Islet precursor cell (in vitro differentiated cells): ENCODE results near the gene NCK2.

Experiments used
- DNase-seq: peaks from one replicate; pipeline ENCODE4 v3.0.0-alpha.2; 2018

Gene NCK2

DNA sequence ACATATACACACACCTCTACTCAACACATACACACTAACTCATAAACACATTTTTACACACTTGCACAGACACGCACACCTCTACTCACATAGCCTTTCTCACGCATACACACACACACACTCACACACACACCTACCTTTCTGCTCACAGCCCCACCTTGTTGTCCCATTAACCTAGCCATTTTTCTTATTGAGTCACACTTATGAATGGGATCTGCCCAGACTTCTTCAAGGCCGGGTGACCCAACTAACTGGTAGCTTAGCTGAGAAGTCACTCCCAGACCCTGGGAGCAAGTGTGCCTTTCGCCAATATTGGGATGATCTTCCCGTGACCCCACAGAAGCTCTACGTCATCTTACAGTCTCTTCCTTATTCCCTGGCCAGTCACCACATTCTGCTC is 192.2 kb downstream of the NCK2 start:
- no peak for DNase-seq

DNA sequence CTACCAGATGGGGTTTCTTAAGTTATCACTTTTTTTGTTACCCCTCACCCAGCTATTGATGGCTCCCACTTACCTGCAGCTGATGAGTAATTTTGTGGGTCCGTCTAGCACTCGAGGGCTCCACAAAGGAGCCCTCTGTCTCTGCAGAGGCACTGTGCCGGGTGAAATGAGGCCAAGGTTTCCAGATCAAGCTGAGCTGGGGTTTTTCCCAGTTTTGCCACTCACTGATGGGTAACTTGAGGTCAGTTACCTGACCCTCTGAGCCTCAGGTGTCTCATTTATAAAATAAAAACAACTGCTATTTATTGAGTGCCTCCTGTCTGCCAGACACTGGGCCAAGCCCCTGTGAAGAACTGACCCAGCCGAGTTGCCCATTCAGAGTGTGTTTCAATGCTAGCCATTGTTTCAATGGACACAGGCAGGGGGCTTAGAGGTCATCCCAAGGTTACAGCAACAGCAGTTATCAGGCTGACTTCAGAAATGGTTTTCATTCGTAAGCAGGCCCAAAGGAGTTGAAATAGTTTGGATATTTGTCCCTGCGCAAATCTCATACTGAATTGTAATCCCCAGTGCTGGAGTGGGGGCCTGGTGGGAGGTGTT is 192.9 kb downstream of the NCK2 start:
- DNase-seq = no peak
